ENCODE measurements around the gene UNC5A.

- TF ChIP-seq ZNF274 (IDR thresholded peaks at IDR 0.05; ENCODE audit: low read depth, low read length) (no peak), YY1 (IDR thresholded peaks at IDR 0.05; ENCODE audit: insufficient read depth, insufficient read length) (no peak), SUZ12 (IDR thresholded peaks at IDR 0.05; ENCODE audit: extremely low read depth, insufficient read depth, insufficient read length) (no peak)
Observed at GRCh38 chr5:176883700-176884570, 73.6 kb downstream of the UNC5A start.
